HG02763 (cell line): Measurements from ENCODE around the gene SLC27A4.
"Not testable (repeated sequence)": the region's sequence is repeated elsewhere in the genome, so short reads cannot be mapped to it uniquely, and the experiment has no call there.

ENCODE experiments used
- ATAC-seq: cut with Tn5 transposase; IDR thresholded peaks from one replicate; pipeline ENCODE4 v1.9.1; 2021; ENCODE audit warnings: mild to moderate bottlenecking, moderate library complexity; ENCODE audit not compliant: unreplicated experiment

The SLC27A4 gene

GRCh38 chr9:128323791-128324190, 16.5 kb upstream of the SLC27A4 start:
- no peak for ATAC-seq

- ATAC-seq, result no peak
Measured at GRCh38 chr9:128324401-128324800, 15.9 kb upstream of the SLC27A4 start.

- ATAC-seq, result no peak
Measured at GRCh38 chr9:128325629-128326028, 14.7 kb upstream of the SLC27A4 start.

GRCh38 chr9:128333451-128333869, 6.9 kb upstream of the SLC27A4 start:
- no peak for ATAC-seq

GRCh38 chr9:128335161-128335560, 5.2 kb upstream of the SLC27A4 start:
- no peak for ATAC-seq

GRCh38 chr9:128335914-128336313, 4.4 kb upstream of the SLC27A4 start:
- ATAC-seq, result no peak

GRCh38 chr9:128337936-128338335, 2.4 kb upstream of the SLC27A4 start:
- ATAC-seq, result no peak

GRCh38 chr9:128338852-128339614, 1.3 kb upstream of the SLC27A4 start:
- not testable (repeated sequence) for ATAC-seq

- peak; percentile 7 for ATAC-seq
Measured at GRCh38 chr9:128340691-128341434, 536 bp downstream of the SLC27A4 start.

- no peak for ATAC-seq
Measured at GRCh38 chr9:128341435-128341849, 1.1 kb downstream of the SLC27A4 start.

GRCh38 chr9:128342971-128343680, 2.8 kb downstream of the SLC27A4 start:
- ATAC-seq, result no peak

GRCh38 chr9:128343855-128344254, 3.5 kb downstream of the SLC27A4 start:
- no peak for ATAC-seq

GRCh38 chr9:128344931-128345605, 4.7 kb downstream of the SLC27A4 start:
- ATAC-seq, result no peak

- ATAC-seq, result no peak
Measured at GRCh38 chr9:128349125-128349524, 8.8 kb downstream of the SLC27A4 start.

GRCh38 chr9:128349772-128350171, 9.4 kb downstream of the SLC27A4 start:
- ATAC-seq, result no peak

GRCh38 chr9:128355451-128355850, 15.1 kb downstream of the SLC27A4 start:
- no peak for ATAC-seq

GRCh38 chr9:128358090-128358489, 17.8 kb downstream of the SLC27A4 start:
- no peak for ATAC-seq

- ATAC-seq, result no peak
Measured at GRCh38 chr9:128358861-128359260, 18.5 kb downstream of the SLC27A4 start.

GRCh38 chr9:128360826-128361225, 20.5 kb downstream of the SLC27A4 start:
- ATAC-seq, result no peak

GRCh38 chr9:128361296-128361985, 21.1 kb downstream of the SLC27A4 start:
- ATAC-seq, result no peak
